ENCODE data around the gene PAX8. TPM values are rescaled to one million over a fixed set of nuclear protein-coding genes. Genes with fewer than 3 reads are reported as not detected.

Gene PAX8
- total and polyA plus RNA-seq, 2 of the 13 experiments (the other 11 are each of a cell fraction or from before 2014, with no cell fraction given): 1.5 to 8.8 TPM

DNA sequence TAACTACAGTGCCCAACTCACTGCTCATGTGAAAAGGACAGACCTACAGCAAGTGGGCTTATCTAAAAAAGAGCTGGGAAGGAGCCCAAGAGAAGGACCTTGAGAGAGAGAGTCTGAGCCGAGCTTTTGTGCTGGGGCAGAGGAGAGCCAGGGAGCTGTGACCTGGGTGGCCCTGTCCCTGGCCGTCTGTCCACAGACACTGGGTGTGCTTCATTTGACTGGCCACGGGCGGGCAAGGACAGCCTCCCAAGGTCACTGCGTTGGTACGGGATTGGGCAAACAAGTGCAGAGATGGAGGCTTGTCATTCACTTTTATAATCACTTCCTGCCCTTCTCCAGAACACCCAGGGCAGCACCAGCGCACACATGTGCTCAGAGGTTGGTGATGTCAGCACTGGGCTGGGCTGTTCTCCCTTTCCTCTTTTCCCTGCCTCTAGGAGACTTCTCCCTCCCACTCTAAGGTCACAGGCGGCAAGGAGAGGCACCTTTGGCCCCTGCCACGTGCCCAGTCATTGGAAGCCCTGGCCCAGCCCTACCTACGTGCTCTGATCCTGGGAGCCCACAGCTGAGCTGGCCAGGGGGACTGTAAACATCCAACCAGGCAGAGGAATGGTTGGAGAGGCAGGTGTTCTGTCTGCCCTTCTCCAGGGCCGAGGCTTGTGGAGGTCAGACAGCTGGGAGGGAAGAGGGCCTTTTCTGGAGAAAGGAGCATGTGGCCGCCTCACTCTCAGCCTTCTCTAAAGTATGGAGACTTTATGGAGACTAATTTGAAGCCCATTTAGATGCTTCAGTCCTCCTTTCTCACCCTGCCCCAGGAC lies 111.4 kb downstream of the PAX8 start:
- ATAC-seq: peak; percentile 89
- H3K36me3 ChIP-seq (replicated peaks in 1 of 2; ENCODE audit: control insufficient read depth in 1 of 2, insufficient read depth in 2 of 2, low read length in 2 of 2): no peaks in the 10 kb centered on the region
- H3K79me2 ChIP-seq (ENCODE audit: insufficient read depth, low read length): no peaks in the 10 kb centered on the region
- in situ Hi-C loops (cut with HindIII; ENCODE audit: extremely low pct_ligation_motif_present, low pct_unique_long_range_greater_than_20kb) (no loop called here), intact Hi-C loops (cut with micrococcal nuclease; ENCODE audit: unreplicated experiment) (loop anchor here (1.0 to 2.0 kb wide), 2 partner anchors 13 to 40 kb away; partner anchors contain the start of gene IL1RN)
- peaks cover 71% of the 10 kb centered on the region for H3K4me1 ChIP-seq (ENCODE audit: insufficient read depth, low read length)
- H3K9me3 ChIP-seq (ENCODE audit: low read length): no peaks in the 10 kb centered on the region
- H3K4me2 ChIP-seq (ENCODE audit: low read depth, low read length): peak overlapping the region; percentile 77
- BruUV-seq (replicated peaks): TSS peak; percentile 83
- peak overlapping the region in 2 of 3 experiments; percentile 0 to 37; a peak in 3 of 6 replicates for H3K4me3 ChIP-seq (replicated peaks in 1 of 3; ENCODE audit: insufficient read depth in 1 of 3, low read depth in 2 of 3, low read length in 3 of 3)
- CTCF ChIA-PET (ENCODE audit: low intra/inter-chr PET ratio, low total read pairs): interaction anchor here (0.9 to 1.9 kb wide), 4 partner anchors 19 to 32 kb away, joined by 3 to 6 read pairs (median 4); no protein-coding TSS in a partner anchor
- FAIRE-seq: peak; percentile 46
- H3K27ac ChIP-seq (ENCODE audit: extremely low read length, insufficient read depth, low read length): peak overlapping the region; percentile 75
- H4K20me1 ChIP-seq (ENCODE audit: insufficient read depth, low read length): no peaks in the 10 kb centered on the region
- 6% methylated on average over 12 of the region's 12 CpGs for whole genome bisulfite sequencing (ENCODE audit: low lambda C conversion rate)
- DNase-seq (ENCODE audit: low spot score): peak; percentile 93
- no peak overlapping the region for H2AFZ ChIP-seq (ENCODE audit: low read length)
- H3K9ac ChIP-seq (ENCODE audit: insufficient read depth, low read depth, low read length): peak overlapping the region; percentile 56
- H3K27me3 ChIP-seq (ENCODE audit: control insufficient read depth in 1 of 2, insufficient read depth in 2 of 2, low read length in 2 of 2): no peaks in the 10 kb centered on the region
- POLR2A ChIA-PET: interaction anchor here (1.0 to 5.0 kb wide), 16 partner anchors 8 to 523 kb away, joined by 3 to 103 read pairs (median 7); partner anchors contain the start of gene IL1RN
- TF ChIP-seq SNAPC2 (CRISPR knock-in tag; IDR thresholded peaks at IDR 0.05) (peak; percentile 79), POLR2AphosphoS5 (IDR thresholded peaks at IDR 0.05; ENCODE audit: low read depth, low read length) (peak; percentile 80), TOPORS (CRISPR knock-in tag; IDR thresholded peaks at IDR 0.05) (peak; percentile 91; the same call in 1 of the 2 replicates), SMARCE1 (IDR thresholded peaks at IDR 0.05; ENCODE audit: borderline replicate concordance) (no peak), ZNF557 (CRISPR knock-in tag; IDR thresholded peaks at IDR 0.05) (no peak), TBL1XR1 (IDR thresholded peaks at IDR 0.05; ENCODE audit: borderline replicate concordance, low read length, partially characterized antibody) (peak; percentile 29), PHF20 (CRISPR knock-in tag; IDR thresholded peaks at IDR 0.05) (peak; percentile 46; the same call in 1 of the 2 replicates), ZNF44 (CRISPR knock-in tag; IDR thresholded peaks at IDR 0.05) (peak; percentile 35; the same call in 1 of the 2 replicates), NFATC3 (CRISPR knock-in tag; IDR thresholded peaks at IDR 0.05) (no peak), KLF9 (CRISPR knock-in tag; IDR thresholded peaks at IDR 0.05; ENCODE audit: low read depth) (peak; percentile 66; the same call in 1 of the 2 replicates), NFE2 (CRISPR knock-in tag; IDR thresholded peaks at IDR 0.05) (no peak; the same call in 1 of the 2 replicates), SP5 (CRISPR knock-in tag; IDR thresholded peaks at IDR 0.05; ENCODE audit: borderline replicate concordance, low read depth) (peak; percentile 94), ZNF180 (CRISPR knock-in tag; IDR thresholded peaks at IDR 0.05; ENCODE audit: borderline replicate concordance, low read depth) (no peak), BHLHE40 (IDR thresholded peaks at IDR 0.05; ENCODE audit: low read length) (peak; percentile 99), PHB2 (IDR thresholded peaks at IDR 0.05; ENCODE audit: partially characterized antibody) (no peak), ZNF292 (CRISPR knock-in tag; IDR thresholded peaks at IDR 0.05; ENCODE audit: borderline replicate concordance, low read depth) (peak; percentile 99), ATF1 (CRISPR knock-in tag; IDR thresholded peaks at IDR 0.05) (peak; percentile 85), CREB1 (IDR thresholded peaks at IDR 0.05) (peak; percentile 87), CREB1 (CRISPR knock-in tag; IDR thresholded peaks at IDR 0.05) (peak; percentile 90)
- TF ChIP-seq, protein P1, sequence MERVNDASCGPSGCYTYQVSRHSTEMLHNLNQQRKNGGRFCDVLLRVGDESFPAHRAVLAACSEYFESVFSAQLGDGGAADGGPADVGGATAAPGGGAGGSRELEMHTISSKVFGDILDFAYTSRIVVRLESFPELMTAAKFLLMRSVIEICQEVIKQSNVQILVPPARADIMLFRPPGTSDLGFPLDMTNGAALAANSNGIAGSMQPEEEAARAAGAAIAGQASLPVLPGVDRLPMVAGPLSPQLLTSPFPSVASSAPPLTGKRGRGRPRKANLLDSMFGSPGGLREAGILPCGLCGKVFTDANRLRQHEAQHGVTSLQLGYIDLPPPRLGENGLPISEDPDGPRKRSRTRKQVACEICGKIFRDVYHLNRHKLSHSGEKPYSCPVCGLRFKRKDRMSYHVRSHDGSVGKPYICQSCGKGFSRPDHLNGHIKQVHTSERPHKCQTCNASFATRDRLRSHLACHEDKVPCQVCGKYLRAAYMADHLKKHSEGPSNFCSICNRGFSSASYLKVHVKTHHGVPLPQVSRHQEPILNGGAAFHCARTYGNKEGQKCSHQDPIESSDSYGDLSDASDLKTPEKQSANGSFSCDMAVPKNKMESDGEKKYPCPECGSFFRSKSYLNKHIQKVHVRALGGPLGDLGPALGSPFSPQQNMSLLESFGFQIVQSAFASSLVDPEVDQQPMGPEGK (CRISPR knock-in tag; IDR thresholded peaks at IDR 0.05): peak; percentile 79
- TF ChIP-seq, protein P2, sequence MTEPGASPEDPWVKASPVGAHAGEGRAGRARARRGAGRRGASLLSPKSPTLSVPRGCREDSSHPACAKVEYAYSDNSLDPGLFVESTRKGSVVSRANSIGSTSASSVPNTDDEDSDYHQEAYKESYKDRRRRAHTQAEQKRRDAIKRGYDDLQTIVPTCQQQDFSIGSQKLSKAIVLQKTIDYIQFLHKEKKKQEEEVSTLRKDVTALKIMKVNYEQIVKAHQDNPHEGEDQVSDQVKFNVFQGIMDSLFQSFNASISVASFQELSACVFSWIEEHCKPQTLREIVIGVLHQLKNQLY (CRISPR knock-in tag; IDR thresholded peaks at IDR 0.05): peak; percentile 99
- TF ChIP-seq, protein P3, sequence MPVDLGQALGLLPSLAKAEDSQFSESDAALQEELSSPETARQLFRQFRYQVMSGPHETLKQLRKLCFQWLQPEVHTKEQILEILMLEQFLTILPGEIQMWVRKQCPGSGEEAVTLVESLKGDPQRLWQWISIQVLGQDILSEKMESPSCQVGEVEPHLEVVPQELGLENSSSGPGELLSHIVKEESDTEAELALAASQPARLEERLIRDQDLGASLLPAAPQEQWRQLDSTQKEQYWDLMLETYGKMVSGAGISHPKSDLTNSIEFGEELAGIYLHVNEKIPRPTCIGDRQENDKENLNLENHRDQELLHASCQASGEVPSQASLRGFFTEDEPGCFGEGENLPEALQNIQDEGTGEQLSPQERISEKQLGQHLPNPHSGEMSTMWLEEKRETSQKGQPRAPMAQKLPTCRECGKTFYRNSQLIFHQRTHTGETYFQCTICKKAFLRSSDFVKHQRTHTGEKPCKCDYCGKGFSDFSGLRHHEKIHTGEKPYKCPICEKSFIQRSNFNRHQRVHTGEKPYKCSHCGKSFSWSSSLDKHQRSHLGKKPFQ (CRISPR knock-in tag; IDR thresholded peaks at IDR 0.05; ENCODE audit: insufficient replicate concordance): peak; percentile 19
